Measurements from ENCODE around the gene OR1D2.
"Not testable (repeated sequence)": the region's sequence is repeated elsewhere in the genome, so short reads cannot be mapped to it uniquely, and the experiment has no call there.

The OR1D2 gene, protein sequence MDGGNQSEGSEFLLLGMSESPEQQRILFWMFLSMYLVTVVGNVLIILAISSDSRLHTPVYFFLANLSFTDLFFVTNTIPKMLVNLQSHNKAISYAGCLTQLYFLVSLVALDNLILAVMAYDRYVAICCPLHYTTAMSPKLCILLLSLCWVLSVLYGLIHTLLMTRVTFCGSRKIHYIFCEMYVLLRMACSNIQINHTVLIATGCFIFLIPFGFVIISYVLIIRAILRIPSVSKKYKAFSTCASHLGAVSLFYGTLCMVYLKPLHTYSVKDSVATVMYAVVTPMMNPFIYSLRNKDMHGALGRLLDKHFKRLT

DNA sequence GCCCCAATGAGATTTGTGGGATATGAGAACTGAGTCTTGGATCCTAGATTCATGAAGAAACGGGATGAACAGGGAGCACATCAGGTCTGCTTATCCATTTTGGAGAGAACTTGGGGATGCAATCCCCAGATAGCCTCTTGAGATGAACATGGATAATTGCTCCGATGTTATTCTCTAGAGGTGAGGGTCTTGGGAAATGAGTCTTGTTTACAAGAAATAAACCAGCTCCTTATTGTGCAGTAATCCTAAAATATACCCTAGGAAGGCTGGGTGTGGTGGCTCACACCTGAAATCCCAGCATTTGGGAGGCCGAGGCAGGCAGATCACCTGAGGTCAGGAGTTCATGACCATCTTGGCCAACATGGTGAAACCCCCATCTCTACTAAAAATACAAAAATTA is at the start of gene OR1D2:
OR1D2 (minus strand) TSS at position 101 of the 400 bp plus-strand sequence. CDS start 11,426 bp downstream, outside the sequence.
- DNase-seq, result no peak

DNA sequence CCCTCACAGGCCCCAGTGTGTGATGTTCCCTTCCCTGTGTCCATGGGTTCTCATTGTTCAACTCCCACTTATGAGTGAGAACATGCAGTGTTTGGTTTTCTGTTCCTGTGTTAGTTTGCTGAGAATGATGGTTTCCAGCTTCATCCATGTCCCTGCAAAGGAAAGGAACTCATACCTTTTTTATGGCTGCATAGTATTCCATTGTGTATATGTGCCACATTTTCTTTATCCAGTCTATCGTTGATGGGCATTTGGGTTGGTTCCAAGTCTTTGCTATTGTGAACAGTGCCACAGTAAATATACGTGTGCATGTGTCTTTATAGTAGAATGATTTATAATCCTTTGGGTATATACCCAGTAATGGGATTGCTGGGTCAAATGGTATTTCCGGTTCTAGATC is 33.3 kb upstream of the OR1D2 start:
- DNase-seq, result not testable (repeated sequence)

DNA sequence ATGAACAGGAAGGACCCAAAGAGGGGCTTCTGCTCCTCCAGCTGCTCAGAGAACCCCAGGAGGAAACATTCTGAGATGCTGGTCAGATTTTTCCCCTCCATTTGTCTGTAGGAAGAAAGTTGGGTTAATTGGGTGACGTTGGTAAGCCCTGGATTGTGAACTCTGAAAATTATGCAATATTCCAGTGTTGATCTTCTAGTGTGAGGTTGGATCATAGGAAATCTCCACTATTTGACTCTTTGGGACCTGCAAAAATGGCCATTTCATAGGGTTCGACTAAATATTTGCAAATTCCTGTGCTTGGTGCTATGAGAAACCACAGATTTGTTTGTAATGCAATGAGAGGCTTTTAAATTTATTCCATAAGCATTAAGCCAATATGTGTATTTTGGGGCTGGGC is 23.2 kb upstream of the OR1D2 start, which contains the start of gene OR1G1:
OR1G1 (minus strand) TSS at position 101 of the 400 bp plus-strand sequence; CDS start at position 101, 0 bp downstream.
- DNase-seq, result no peak

DNA sequence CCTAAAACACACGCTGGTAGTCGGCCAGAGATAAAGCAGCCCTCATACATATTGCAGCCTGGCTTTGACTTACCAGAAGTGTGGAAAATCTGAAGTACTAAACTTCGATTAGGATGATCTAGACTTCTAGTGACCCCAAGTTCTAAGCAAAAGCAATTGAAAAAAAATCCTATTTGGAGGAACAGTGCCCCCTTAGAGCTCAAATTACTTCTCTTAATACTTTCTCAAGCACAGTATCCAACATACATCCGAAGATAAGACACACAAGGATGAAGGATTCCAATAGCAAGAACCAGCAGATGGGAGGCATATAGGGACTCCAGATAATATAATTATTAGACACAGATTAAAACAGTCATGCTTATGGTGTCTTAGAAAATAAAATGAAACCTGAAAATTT is 30.4 kb downstream of the OR1D2 start:
- not testable (repeated sequence) for DNase-seq

DNA sequence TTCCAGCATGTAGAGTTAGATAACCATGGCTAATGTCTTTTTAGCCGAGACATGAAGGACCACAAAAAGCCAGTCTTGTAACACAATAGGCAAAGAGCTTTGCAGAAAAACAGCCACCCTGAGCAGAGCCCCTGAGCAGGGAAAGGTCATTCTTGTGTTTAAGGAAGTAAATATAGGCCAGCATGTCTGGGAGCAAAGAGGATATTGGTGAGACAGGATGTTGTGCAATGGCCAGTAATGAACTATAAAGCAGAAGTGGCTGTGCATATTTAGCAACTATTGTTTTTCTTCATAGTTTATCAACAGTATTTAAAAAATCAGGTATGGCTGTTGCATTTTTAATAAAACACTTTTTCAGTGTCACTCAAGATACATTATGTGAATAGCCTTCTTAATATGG is 39.0 kb downstream of the OR1D2 start:
- DNase-seq, result not testable (repeated sequence)

DNA sequence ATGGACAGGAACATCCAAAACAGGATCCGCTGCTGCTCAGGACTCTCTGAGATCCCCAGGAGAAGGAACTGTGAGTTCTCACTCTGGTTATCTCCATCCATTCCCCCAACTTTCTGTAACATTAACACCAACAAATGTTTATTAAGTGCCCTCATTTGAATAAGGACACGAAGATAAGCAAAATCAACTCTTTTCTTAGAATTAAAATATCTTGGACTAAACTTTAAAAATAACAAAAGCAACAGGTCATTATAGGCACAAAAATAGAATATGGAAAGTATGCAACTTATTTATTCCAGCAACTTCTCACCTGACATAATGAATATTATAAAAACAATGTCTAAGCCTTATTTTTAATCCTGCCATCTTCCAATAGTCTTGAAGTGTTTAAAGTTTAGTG is 40.7 kb downstream of the OR1D2 start, which contains the start of gene OR1D5:
OR1D5 (minus strand) TSS at position 101 of the 400 bp plus-strand sequence; CDS start at position 101, 0 bp downstream.
- not testable (repeated sequence) for DNase-seq

DNA sequence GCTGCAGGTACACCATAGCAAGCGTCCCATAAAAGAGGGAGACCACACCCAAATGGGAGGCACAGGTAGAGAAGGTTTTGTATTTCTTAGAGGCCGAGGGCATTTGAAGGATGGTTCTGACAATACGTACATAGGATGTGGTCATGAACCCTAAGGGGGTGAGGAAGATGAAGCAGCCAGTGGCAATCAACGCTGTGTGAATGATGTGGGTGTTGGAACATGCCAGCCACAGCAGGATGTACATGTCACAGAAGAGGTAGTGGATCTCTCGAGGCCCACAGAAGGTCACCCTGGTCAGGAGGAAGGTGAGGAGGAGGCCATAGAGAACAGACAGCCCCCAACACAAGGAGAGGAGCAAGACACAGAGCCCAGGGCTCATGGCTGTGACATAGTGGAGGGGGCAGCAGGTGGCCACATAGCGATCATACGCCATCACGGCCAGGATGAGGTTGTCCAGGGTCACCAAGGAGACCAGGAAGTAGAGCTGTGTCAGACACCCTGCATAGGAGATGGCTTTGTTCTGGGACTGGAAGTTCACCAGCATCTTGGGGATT is 41.3 kb downstream of the OR1D2 start:
- DNase-seq, result not testable (repeated sequence)

DNA sequence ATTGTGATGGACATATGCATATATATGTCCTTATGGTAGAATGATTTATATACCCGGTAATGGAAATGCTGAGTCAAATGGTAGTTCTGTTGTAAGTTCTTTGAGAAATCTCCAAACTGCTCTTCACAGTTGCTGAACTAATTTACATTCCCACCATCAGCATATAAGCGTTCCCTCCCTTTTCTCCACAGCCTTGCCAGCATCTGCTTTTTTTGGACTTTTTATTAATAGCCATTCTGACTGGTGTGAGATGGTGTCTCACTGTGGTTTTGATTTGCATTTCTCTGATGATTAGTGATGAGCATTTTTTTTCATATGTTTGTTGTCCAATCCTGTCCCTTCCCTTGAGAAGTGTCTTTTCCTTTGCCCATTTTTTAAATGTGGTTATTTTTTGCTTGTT is 49.4 kb downstream of the OR1D2 start:
- not testable (repeated sequence) for DNase-seq

DNA sequence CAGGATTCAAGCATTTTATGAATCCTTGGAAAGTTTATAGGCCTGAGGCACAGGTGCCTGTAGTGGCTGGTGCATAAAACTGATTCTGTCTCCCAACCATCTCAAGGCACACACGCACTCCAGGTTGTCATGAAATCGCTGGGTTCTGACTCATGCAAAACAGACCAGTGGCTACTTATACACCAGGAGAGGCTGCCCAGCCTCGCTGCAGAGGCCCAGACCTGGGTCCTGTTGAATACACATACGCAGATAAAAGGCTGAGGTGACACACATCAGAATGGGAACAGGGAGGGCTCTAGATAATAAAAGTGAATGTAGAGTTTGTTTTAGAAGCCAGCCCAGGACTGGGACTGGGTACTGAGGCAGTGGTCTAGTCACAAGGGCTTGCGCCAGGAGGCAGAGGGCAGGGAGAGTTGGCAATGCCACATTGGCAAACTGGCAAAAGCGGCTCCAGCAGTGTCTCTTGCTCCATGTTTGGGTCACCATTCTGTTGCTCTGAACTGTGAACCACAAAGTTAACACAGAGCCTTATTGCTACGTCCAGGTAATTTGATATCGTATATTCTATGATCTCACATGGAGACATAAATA is 54.4 kb downstream of the OR1D2 start:
- no peak for DNase-seq

DNA sequence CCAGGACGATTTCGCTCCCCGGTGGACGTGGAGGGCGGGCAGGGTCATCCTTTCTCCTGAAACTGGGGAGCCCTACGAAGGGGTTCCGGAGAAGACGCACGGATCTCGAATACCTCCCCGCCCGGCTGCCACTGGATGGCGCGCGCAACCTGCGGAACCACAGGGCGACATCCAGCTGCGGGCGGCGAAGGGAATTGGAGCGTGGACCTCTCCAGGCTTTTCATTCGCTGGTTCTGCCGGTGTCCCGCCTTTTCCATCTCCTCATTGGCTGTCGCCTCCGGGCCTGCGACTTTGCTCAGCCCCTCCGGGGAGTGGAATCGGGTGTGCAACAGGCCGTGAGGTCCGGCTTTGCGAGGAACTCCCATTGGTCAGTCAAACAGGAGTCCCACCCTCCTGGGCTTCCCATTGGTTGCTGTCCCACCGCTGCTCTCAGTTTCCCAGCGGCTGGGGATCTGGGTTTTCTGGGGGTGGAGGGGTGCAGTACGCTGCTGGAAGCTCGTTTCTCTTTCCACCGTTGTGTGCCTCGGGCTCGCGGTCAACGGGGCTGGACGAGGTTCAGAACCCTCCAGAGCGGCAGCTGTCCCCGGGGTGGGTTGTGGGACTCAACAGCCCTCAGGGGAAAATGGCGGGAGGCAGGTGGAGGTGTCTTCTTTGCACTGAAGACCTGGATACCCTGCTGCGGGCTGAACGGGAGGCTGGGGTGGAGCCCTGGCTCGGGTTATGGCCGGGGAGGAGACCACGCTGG is 55.3 kb downstream of the OR1D2 start:
- peak; percentile 94 for DNase-seq

DNA sequence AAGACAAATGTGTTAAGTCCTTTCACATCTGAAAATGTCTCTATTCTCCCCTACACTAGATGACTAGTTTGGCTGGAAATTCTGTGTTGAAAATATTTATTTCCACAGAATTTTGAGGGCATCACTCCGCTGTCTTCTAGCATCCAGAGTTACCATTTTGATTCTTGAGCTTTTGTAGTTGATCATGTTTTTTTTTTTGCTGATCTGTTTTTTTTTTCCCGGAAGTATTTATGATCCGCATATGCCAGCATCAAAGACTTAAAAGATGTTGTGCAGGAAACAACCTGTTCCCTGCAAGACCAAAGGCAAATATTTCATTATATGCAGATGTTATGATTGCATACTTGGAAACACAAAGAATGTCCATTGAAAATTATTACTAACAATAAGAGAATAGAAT is 57.5 kb downstream of the OR1D2 start:
- no peak for DNase-seq

DNA sequence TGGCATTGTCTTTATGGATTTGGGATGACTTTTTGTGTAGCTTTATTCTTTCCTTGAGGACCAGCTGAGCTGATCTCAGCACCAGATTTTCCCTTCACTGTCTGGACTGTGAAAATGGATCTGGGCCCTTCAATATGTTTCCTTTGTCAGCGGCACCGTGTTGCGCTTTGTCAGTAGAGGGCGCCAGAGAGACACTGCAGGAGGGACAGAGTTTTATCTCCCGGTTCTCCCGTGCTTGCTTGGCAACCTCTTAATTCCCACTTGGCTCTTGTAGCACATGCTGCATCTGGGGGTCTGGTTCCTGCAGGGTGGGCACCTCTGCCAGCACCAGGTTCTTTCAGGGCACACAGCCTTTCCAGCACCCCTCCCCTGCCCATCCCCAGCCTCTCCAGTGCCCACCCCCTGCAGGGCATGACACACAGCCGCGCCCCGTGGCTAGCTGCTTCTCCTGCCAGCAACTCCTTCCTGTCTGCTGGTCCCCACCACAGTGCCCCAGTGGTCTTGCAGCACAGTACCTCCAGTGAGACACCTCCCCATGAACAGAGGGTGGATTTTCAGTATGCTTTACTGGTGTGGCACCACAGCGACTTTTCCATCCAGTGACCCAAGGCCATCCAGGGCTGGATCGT is 60.4 kb downstream of the OR1D2 start:
- DNase-seq, result peak; percentile 7

DNA sequence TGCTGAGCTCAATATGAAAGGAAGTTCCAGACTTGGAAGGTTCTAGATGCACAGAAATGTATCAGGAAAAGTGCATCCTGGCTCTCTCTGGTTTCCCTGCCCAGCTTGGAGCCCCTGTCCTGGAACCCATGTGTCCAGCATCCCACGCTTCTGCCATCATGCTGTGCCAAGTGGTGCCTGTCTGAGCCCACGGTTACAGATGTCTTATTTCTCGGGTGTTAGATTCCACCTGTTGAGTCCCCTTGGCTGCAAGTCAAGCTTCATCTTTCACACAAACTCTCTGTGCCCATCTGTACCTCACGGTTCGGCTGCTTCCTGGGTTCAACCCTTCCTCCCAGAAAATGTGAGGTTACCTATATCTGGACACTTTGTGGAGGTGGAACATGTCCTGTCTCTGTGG is 63.3 kb downstream of the OR1D2 start:
- no peak for DNase-seq

DNA sequence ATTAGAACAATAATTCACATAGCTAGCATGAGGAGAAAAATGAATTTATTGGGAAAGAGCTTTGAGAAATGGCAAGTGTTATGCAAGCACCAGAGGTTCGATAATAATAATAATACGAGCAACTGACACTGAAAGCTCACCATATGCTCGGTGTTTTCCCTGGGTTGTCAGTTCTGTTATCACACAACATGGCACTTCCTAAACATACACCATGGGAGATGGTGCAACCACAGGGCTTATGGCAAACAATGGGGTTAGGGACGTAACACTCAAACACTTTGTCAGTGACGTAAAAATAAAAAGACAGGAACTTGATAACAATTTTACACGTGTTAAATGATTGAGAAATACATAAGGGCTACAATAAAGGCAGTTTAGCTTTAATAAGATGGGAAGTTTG is 64.5 kb downstream of the OR1D2 start:
- DNase-seq, result no peak

DNA sequence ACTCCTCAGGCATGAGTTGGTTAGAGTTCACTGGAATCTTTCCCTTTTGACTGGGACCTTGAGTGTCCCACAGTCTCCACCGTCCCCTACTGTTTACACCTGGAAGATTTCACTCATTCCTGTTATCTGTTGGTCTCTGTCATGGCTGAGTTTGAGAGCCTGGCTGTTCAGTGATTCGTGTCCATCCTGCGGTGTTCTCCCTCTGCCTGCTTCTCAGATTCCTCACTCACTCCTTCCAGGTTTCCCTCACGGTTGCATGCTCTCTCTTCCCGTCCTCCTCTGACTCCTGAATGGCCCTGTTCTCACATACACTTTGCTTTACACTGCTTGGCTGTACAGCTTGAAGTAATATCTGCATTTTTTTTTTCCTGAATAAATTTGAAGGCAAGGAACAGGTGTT is 65.3 kb downstream of the OR1D2 start:
- DNase-seq, result no peak

All from HCEC 1CT (cell line).